Measurements from ENCODE around the gene KCNQ1. TPM values are rescaled to one million over a fixed set of nuclear protein-coding genes. Genes with fewer than 3 reads are reported as not detected.

The KCNQ1 gene
- total and polyA plus RNA-seq, 9 of the 15 experiments (the other 6 are each of a cell fraction or from before 2014, with no cell fraction given) = 0.44 TPM; not detected in 8

DNA sequence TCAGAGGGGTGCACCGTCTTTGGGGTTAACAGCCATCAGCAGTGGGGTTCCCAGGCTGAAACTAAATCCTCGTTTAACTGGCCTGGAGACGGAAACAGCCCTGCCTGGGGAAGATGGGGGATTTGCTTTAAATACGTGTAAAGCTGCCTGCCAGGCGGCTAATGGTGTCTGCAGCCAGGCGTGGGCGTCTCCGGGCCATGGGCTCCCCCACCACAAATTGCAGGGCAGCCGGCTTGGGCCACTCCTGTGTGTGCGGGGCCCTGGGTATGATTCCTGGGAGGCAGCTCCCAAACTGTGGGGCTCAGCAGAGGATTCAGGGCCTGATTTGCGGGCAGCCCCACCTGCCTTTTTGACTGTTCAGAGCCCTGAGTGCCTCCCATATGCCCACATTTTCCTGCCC lies 110.5 kb downstream of the KCNQ1 start (continued):
- TF ChIP-seq, protein P1, sequence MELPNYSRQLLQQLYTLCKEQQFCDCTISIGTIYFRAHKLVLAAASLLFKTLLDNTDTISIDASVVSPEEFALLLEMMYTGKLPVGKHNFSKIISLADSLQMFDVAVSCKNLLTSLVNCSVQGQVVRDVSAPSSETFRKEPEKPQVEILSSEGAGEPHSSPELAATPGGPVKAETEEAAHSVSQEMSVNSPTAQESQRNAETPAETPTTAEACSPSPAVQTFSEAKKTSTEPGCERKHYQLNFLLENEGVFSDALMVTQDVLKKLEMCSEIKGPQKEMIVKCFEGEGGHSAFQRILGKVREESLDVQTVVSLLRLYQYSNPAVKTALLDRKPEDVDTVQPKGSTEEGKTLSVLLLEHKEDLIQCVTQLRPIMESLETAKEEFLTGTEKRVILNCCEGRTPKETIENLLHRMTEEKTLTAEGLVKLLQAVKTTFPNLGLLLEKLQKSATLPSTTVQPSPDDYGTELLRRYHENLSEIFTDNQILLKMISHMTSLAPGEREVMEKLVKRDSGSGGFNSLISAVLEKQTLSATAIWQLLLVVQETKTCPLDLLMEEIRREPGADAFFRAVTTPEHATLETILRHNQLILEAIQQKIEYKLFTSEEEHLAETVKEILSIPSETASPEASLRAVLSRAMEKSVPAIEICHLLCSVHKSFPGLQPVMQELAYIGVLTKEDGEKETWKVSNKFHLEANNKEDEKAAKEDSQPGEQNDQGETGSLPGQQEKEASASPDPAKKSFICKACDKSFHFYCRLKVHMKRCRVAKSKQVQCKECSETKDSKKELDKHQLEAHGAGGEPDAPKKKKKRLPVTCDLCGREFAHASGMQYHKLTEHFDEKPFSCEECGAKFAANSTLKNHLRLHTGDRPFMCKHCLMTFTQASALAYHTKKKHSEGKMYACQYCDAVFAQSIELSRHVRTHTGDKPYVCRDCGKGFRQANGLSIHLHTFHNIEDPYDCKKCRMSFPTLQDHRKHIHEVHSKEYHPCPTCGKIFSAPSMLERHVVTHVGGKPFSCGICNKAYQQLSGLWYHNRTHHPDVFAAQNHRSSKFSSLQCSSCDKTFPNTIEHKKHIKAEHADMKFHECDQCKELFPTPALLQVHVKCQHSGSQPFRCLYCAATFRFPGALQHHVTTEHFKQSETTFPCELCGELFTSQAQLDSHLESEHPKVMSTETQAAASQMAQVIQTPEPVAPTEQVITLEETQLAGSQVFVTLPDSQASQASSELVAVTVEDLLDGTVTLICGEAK (IDR thresholded peaks at IDR 0.05) = no peak
- TF ChIP-seq, protein P1 (CRISPR knock-in tag; IDR thresholded peaks at IDR 0.05) = no peak
- TF ChIP-seq RBM25 (IDR thresholded peaks at IDR 0.05; ENCODE audit: low read depth, low read length, severe bottlenecking) (no peak), POLR3A (IDR thresholded peaks at IDR 0.05; ENCODE audit: borderline replicate concordance, extremely low read depth, insufficient read depth, insufficient read length) (no peak), HDAC3 (IDR thresholded peaks at IDR 0.05; ENCODE audit: borderline replicate concordance, partially characterized antibody) (no peak), MIER1 (IDR thresholded peaks at IDR 0.05; ENCODE audit: low read depth) (no peak), PTBP1 (IDR thresholded peaks at IDR 0.05; ENCODE audit: low read depth, low read length) (no peak), NR3C1 (CRISPR knock-in tag; IDR thresholded peaks at IDR 0.05) (no peak), DNMT1 (IDR thresholded peaks at IDR 0.05) (no peak)
- TF ChIP-seq, protein P2, sequence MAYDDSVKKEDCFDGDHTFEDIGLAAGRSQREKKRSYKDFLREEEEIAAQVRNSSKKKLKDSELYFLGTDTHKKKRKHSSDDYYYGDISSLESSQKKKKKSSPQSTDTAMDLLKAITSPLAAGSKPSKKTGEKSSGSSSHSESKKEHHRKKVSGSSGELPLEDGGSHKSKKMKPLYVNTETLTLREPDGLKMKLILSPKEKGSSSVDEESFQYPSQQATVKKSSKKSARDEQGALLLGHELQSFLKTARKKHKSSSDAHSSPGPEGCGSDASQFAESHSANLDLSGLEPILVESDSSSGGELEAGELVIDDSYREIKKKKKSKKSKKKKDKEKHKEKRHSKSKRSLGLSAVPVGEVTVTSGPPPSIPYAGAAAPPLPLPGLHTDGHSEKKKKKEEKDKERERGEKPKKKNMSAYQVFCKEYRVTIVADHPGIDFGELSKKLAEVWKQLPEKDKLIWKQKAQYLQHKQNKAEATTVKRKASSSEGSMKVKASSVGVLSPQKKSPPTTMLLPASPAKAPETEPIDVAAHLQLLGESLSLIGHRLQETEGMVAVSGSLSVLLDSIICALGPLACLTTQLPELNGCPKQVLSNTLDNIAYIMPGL (CRISPR knock-in tag; IDR thresholded peaks at IDR 0.05) = no peak
- TF ChIP-seq, protein P3, sequence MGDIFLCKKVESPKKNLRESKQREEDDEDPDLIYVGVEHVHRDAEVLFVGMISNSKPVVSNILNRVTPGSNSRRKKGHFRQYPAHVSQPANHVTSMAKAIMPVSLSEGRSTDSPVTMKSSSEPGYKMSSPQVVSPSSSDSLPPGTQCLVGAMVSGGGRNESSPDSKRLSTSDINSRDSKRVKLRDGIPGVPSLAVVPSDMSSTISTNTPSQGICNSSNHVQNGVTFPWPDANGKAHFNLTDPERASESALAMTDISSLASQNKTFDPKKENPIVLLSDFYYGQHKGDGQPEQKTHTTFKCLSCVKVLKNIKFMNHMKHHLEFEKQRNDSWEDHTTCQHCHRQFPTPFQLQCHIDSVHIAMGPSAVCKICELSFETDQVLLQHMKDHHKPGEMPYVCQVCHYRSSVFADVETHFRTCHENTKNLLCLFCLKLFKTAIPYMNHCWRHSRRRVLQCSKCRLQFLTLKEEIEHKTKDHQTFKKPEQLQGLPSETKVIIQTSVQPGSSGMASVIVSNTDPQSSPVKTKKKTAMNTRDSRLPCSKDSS (IDR thresholded peaks at IDR 0.05; ENCODE audit: low read depth, partially characterized antibody) = no peak
